GM21825 (cell line): ENCODE measurements around the gene TMEM116.
"Not testable (repeated sequence)": the region's sequence is repeated elsewhere in the genome, so short reads cannot be mapped to it uniquely, and the experiment has no call there.

Source experiments
- ATAC-seq: cut with Tn5 transposase; IDR thresholded peaks from one replicate; pipeline ENCODE4 v1.9.1; 2021; ENCODE audit warnings: mild to moderate bottlenecking, moderate library complexity; ENCODE audit not compliant: unreplicated experiment

TMEM116 gene

GRCh38 chr12:112010415-112011344 is 2.3 kb downstream of the TMEM116 start:
- ATAC-seq = no peak

DNA sequence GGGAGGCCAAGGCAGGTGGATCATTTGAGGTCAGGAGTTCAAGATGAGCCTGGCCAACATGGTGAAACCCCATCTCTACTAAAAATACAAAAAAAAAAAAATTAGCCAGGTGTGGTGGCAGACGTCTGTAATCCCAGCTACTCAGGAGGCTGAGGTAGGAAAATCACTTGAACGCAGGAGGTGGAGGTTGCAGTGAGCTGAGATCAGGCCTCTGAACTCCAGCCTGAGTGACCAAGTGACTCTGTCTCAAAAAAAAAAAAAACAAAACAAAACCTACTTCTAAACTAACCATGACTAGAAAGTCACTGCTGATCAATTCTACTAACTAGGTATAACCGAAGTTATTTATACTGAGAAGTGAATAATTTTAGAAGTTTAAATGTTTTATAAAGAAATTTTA is 3.4 kb downstream of the TMEM116 start:
- not testable (repeated sequence) for ATAC-seq

DNA sequence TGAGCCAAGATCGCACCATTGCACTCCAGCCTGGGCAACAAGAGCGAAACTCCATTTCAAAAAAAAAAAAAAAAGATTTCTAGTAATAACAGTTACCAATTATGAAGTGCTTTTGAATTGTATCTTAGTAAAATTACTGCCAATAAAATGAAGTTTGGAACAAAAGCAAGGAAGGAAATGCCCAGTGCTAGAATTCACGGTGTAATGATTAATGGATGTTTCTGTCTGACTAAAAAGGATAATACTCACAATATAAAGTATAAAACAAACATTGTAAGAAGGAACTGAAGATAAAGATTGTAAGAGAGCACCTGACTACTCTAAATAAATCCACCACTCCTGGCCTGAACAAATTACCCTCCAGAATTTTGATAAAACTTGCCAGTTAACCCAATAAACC is 4.0 kb downstream of the TMEM116 start:
- no peak for ATAC-seq

- ATAC-seq = no peak
Observed at GRCh38 chr12:112007945-112008344, 5.0 kb downstream of the TMEM116 start.

DNA sequence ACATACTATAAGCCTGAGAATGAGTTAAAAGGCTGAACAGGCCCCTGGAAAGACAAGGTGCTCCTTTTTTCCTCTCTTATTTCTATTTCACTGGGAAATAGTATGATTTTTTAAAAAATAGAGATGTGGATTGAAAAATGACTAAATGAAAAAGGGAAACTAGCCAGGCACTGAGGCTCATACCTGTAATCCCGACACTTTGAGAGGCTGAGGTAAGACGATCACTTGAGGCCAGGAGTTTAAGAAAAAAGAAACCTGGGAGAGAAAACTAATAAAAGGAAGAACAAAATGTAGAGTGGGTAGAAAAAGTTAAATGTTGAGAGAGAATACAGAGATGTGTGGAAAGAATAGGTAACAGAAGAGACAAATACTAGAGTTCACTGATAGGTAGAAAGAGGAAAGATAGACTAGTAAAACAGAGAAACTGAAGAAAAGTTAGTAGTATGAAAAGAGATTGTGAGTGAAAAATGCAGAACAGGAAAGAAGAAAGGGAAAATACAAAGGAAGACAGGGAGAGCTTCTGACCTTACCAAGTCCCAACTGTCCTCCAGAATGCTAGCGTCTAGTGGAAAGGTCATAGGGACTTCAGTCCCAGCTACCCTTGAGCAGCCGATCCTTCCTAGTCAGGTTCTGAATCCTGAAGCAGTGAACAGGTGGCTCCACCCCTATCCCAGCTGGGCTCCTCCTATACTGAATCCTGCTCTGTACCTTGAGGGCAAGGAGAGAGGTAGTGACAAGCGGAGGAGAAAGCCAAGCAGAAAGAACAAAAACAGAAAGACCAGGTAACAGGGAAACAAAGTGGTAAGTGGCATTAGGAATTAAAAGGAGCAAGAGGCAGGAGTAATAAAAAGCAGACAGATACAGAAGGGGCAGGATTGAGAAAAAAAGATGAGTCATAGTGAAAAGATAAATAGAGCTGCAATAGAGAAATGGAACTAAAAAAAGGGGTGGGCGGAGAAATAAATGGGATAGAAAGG is 7.3 kb downstream of the TMEM116 start:
- ATAC-seq = no peak

GRCh38 chr12:112004041-112004440 is 8.9 kb downstream of the TMEM116 start:
- ATAC-seq = no peak

- ATAC-seq = no peak
Observed at GRCh38 chr12:112001576-112001975, 11.4 kb downstream of the TMEM116 start.

DNA sequence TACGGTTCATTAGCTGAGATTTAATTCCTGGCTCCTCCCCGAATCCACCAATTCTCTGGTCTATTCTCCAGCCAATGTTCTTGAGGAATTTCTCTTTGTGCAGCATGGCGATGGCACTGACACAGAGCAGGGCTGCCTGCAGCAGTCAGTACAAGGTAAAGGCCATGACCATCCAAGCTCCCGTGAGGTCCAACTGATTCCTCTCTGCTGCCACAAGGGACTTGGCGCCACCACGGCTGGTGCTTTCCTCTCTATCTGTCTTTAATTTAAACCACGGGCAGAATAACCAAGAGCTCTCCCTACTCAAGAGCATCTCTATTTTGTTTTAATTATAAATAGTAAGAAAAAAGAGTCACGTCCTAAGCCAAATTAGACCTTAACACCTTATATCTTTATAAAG is 12.1 kb downstream of the TMEM116 start:
- no peak for ATAC-seq

GRCh38 chr12:111999129-111999528 is 13.8 kb downstream of the TMEM116 start:
- ATAC-seq = not testable (repeated sequence)

DNA sequence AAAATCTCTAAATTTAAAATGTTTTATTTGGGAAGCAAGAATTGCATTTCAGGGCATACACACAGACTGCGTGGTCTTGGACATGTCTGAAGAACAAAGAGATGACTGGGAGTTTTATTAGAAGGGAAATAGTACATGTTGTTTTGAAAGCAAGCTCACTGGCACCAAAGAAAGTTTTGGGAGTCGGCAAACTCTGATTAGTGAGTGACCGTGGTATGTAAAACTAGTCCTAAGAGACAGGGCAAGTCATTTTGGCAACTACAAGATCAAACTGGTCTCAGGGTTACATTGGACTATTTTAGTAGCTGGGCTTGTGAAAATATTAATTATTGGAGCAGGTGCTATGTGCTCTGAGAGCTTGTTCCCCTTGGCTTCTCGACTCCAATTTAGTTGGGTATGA is 14.9 kb downstream of the TMEM116 start:
- ATAC-seq = no peak

- ATAC-seq = no peak
Observed at GRCh38 chr12:111997300-111997699, 15.7 kb downstream of the TMEM116 start.

- ATAC-seq = no peak
Observed at GRCh38 chr12:111995782-111996480, 17.0 kb downstream of the TMEM116 start.

- not testable (repeated sequence) for ATAC-seq
Observed at GRCh38 chr12:111994211-111995111, 18.5 kb downstream of the TMEM116 start.

DNA sequence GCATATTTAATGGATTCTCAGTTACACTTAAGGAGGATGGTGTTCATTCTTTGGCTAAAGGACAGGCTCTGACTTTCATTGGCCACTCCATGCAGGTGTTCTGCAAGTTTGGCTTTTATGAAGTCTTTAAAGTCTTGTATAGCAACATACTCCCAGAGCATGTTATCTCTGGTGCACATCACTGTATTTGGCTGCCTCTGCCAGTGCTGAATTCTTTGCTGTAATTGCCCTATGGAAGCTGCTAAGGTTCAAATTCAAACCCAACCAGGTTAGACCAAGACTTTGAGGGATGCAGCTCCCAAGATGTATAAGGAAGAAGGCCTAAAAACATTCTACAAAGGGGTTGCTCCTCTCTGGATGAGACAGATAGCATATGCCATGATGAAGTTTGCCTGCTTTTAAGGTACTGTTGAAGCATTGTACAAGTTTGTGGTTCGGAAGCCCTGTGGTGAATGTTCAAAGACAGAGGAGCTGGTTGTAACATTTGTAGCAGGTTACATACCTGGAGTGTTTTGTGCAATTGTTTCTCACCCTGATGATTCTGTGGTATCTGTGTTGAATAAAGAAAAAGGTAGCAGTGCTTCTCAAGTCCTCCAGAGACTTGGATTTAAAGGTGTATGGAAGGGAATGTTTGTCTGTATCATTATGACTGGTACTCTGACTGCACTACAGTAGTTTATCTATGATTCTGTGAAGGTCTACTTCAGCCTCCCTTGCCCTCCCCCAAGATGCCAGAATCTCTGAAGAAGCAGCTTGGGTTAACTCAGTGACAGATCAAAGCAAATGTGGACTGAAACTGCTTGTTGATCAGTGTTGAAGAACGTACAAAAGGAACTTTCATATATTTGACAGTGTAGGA is 19.4 kb downstream of the TMEM116 start:
- ATAC-seq = no peak

DNA sequence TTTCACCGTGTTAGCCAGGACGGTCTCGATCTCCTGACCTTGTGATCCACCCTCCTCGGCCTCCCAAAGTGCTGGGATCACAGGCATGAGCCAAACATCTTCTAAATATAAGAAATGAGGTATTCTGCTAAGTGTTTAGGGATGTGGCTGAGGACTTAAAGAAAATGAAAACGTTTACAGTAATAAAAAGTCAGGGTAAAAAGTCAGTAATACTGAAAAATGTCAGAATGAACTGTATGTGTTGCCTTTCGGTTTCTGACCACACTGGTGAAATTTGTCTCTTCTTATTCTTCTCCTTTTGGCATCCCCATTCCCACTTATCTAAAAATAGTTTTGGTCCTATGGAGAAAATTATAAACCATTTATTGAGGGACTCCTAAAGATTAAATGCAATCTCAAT is 20.5 kb downstream of the TMEM116 start:
- no peak for ATAC-seq

DNA sequence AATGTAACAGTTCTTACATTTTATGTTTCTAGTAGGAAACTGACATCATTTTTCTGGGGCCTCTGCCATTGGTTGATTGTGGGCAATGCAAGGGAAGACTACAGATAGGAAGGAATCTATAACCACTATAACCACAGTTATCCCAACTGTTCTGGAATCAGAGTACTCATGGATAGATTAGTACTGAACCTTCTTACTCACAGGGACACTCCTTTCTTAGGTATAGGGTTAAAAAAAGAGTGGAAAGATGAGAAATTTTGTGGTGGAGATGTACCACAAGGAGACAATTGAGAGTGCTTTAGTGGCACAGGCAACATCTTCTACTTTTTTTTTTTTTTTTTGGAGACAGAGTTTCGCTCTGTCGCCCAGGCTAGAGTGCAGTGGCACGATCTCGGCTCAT is 21.0 kb downstream of the TMEM116 start:
- no peak for ATAC-seq

- no peak for ATAC-seq
Observed at GRCh38 chr12:111991535-111991934, 21.4 kb downstream of the TMEM116 start.

DNA sequence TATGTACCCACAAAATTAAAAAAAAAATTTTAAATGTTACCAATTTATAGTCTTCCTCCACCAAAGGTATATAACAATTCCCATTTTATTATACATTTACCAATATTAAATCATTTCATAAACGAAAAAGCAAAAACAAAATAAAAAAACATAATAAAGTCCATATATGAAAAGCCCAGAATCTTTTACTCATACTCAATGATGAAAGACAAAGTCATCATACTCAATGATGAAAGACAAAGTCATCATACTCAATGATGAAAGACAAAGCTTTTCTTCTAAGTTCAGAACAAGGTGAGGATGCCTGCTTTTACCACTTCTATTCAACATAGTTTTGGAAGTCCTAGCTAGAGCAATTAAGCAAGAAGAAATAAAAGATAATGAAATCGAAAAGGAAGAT is 28.1 kb downstream of the TMEM116 start:
- no peak for ATAC-seq

DNA sequence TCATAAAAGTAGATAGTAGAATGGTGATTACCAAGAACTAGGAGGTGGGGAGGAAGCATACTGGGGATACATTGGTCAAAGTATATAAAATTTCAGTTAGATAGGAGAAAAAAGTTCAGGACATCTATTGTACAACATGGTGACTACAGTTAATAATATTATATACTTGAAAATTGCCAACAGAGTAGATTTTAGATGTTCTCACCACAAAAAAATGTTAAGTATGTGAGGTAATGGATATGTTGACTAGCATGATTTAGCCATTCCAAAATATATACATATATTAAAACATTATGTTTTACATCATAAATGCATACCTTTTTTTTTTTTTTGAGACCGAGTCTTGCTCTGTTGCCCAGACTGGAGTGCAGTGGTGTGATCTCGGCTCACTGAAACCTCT is 31.0 kb downstream of the TMEM116 start:
- no peak for ATAC-seq
